T-helper 1 cell (primary cell): ENCODE measurements around the gene PDSS1.
A peak's percentile ranks its signal among the peaks of the same experiment; 100 is the strongest.

Experiments
- DNase-seq, 5 donors: peaks; one replicate each; pipeline ENCODE4 v3.0.0-alpha.2; 2012 to 2020

PDSS1 gene

GRCh38 chr10:26699631-26700030 lies 2.1 kb downstream of the PDSS1 start:
- DNase-seq = no peak

- DNase-seq = no peak
Measured at GRCh38 chr10:26700884-26701630, 3.6 kb downstream of the PDSS1 start.

- no peak for DNase-seq
Measured at GRCh38 chr10:26703096-26703495, 5.6 kb downstream of the PDSS1 start.

- no peak for DNase-seq
Measured at GRCh38 chr10:26703974-26704373, 6.5 kb downstream of the PDSS1 start.

GRCh38 chr10:26706206-26706605 lies 8.7 kb downstream of the PDSS1 start:
- no peak for DNase-seq

- DNase-seq = no peak
Measured at GRCh38 chr10:26706936-26707335, 9.4 kb downstream of the PDSS1 start.

GRCh38 chr10:26711324-26711723 lies 13.8 kb downstream of the PDSS1 start:
- DNase-seq = no peak

GRCh38 chr10:26714415-26715136 lies 17.1 kb downstream of the PDSS1 start:
- no peak for DNase-seq

GRCh38 chr10:26715137-26715487 lies 17.6 kb downstream of the PDSS1 start:
- no peak for DNase-seq

GRCh38 chr10:26717476-26717875 lies 20.0 kb downstream of the PDSS1 start:
- no peak for DNase-seq

- DNase-seq = peak in 3 of 5 donors; percentile 7 to 89 (median 29)
Measured at GRCh38 chr10:26721561-26721960, 24.1 kb downstream of the PDSS1 start.

GRCh38 chr10:26723016-26723415 lies 25.5 kb downstream of the PDSS1 start:
- no peak for DNase-seq

GRCh38 chr10:26725837-26726727 lies 28.6 kb downstream of the PDSS1 start:
- peak; percentile 13 to 61 (median 31) for DNase-seq

GRCh38 chr10:26727005-26727404 lies 29.5 kb downstream of the PDSS1 start:
- DNase-seq = no peak

GRCh38 chr10:26728957-26729356 lies 31.5 kb downstream of the PDSS1 start:
- no peak for DNase-seq

GRCh38 chr10:26729395-26729794 lies 31.9 kb downstream of the PDSS1 start:
- DNase-seq = no peak

GRCh38 chr10:26730552-26730951 lies 33.1 kb downstream of the PDSS1 start:
- no peak for DNase-seq

- DNase-seq = no peak
Measured at GRCh38 chr10:26733750-26734568, 36.5 kb downstream of the PDSS1 start.

GRCh38 chr10:26735435-26735834 lies 37.9 kb downstream of the PDSS1 start:
- no peak for DNase-seq

GRCh38 chr10:26737730-26738129 lies 40.2 kb downstream of the PDSS1 start:
- peak in 1 of 5 donors; percentile 87 for DNase-seq

GRCh38 chr10:26738301-26738911 lies 40.9 kb downstream of the PDSS1 start:
- no peak for DNase-seq

GRCh38 chr10:26739071-26739631 lies 41.6 kb downstream of the PDSS1 start:
- DNase-seq = peak in 1 of 5 donors; percentile 81
